HEK293 (cell line): ENCODE measurements around the gene PLEKHG3.

Experiments used
- CTCF ChIA-PET: fragments of 350-600 bp; formaldehyde crosslinking; extraction: SDS; loops from one replicate; lab custom pipeline; 2021; ENCODE audit warnings: antibody characterized with exemption; lab: Yijun Ruan, JAX
- POLR2A ChIA-PET: fragments of 300-600 bp; formaldehyde crosslinking; extraction: SDS; loops from one replicate; lab custom pipeline; 2020; ENCODE audit warnings: antibody characterized with exemption, inconsistent platforms; lab: Yijun Ruan, JAX
- H3K27ac ChIP-seq: fragments of 200-500 bp; sonication (Bioruptor generic); 2 replicates; pipeline ENCODE4 v1.5.1; 2014; ENCODE audit warnings: low read depth, low read length, control low read depth, inconsistent platforms; ENCODE audit errors: extremely low read depth
- H3K36me3 ChIP-seq, 2 experiments: fragments of 200-500 bp in 1 of 2; sonication (Bioruptor generic) in 1 of 2; 1 replicate in 1 of 2; 2 replicates in 1 of 2; pipeline ENCODE4 v1.5.1; 2014 to 2017; ENCODE audit warnings: inconsistent platforms in 2 of 2, low read length in 2 of 2; ENCODE audit not compliant: control insufficient read depth in 2 of 2, insufficient read depth in 1 of 2
- H3K4me1 ChIP-seq: fragments of 200-500 bp; sonication (Bioruptor generic); 2 replicates; pipeline ENCODE4 v1.5.1; 2014; ENCODE audit warnings: mild to moderate bottlenecking, low read length, inconsistent platforms; ENCODE audit not compliant: control insufficient read depth, insufficient read depth
- H3K4me3 ChIP-seq: 2 replicates; pipeline ENCODE4 v1.5.1; 2011; ENCODE audit warnings: low read depth, mild to moderate bottlenecking, control low read depth, low read length, moderate library complexity
- H3K9me3 ChIP-seq: fragments of 200-500 bp; sonication (Bioruptor generic); 2 replicates; pipeline ENCODE4 v1.5.1; 2014; ENCODE audit warnings: low read depth, low read length, inconsistent platforms; ENCODE audit not compliant: control insufficient read depth, insufficient read depth
- CTCF ChIP-seq: fragments of 450-650 bp; formaldehyde crosslinking; IDR thresholded peaks from 2 replicates; pipeline ENCODE4 v1.5.1; 2016; ENCODE audit warnings: missing biosample characterization, missing genetic modification characterization
- WT1 ChIP-seq: fragments of 450-650 bp; formaldehyde crosslinking; IDR thresholded peaks from 2 replicates; pipeline ENCODE4 v1.5.1; 2016; ENCODE audit warnings: missing biosample characterization, missing genetic modification characterization
- ZBTB21 ChIP-seq: fragments of 450-650 bp; formaldehyde crosslinking; IDR thresholded peaks from 2 replicates; pipeline ENCODE4 v1.5.1; 2017; ENCODE audit warnings: missing biosample characterization, missing genetic modification characterization
- ZBTB26 ChIP-seq: fragments of 450-650 bp; formaldehyde crosslinking; optimal IDR thresholded peaks from 2 replicates; pipeline ENCODE3; 2016; ENCODE audit warnings: missing biosample characterization, mild to moderate bottlenecking, missing genetic modification characterization
- ZNF175 ChIP-seq: fragments of 450-650 bp; formaldehyde crosslinking; IDR thresholded peaks from 2 replicates; pipeline ENCODE4 v1.5.1; 2016; ENCODE audit warnings: missing biosample characterization, missing genetic modification characterization
- ZNF202 ChIP-seq: fragments of 450-650 bp; formaldehyde crosslinking; IDR thresholded peaks from 2 replicates; pipeline ENCODE4 v1.5.1; 2016; ENCODE audit warnings: missing biosample characterization, missing genetic modification characterization, borderline replicate concordance
- ZNF292 ChIP-seq: fragments of 450-650 bp; formaldehyde crosslinking; IDR thresholded peaks from 2 replicates; pipeline ENCODE4 v1.5.1; 2016; ENCODE audit warnings: low read depth, missing biosample characterization, missing genetic modification characterization, borderline replicate concordance
- ZNF350 ChIP-seq: fragments of 450-650 bp; formaldehyde crosslinking; IDR thresholded peaks from 2 replicates; pipeline ENCODE4 v1.5.0; 2017; ENCODE audit warnings: missing biosample characterization, mild to moderate bottlenecking, missing genetic modification characterization
- ZNF354C ChIP-seq: fragments of 450-650 bp; formaldehyde crosslinking; IDR thresholded peaks from 2 replicates; pipeline ENCODE4 v1.5.1; 2016; ENCODE audit warnings: missing biosample characterization, missing genetic modification characterization, low read depth, borderline replicate concordance
- ZNF416 ChIP-seq: fragments of 450-650 bp; formaldehyde crosslinking; IDR thresholded peaks from 2 replicates; pipeline ENCODE4 v1.5.1; 2016; ENCODE audit warnings: missing biosample characterization, missing genetic modification characterization
- ZNF473 ChIP-seq: fragments of 450-650 bp; formaldehyde crosslinking; IDR thresholded peaks from 2 replicates; pipeline ENCODE4 v1.5.1; 2017; ENCODE audit warnings: missing biosample characterization, missing genetic modification characterization
- ZNF571 ChIP-seq: fragments of 450-650 bp; formaldehyde crosslinking; IDR thresholded peaks from 2 replicates; pipeline ENCODE4 v1.5.0; 2017; ENCODE audit warnings: missing biosample characterization, missing genetic modification characterization
- ZNF585B ChIP-seq: fragments of 450-650 bp; formaldehyde crosslinking; IDR thresholded peaks from 2 replicates; pipeline ENCODE4 v1.5.1; 2016; ENCODE audit warnings: missing biosample characterization, missing genetic modification characterization
- ZNF660 ChIP-seq: fragments of 450-650 bp; IDR thresholded peaks from 2 replicates; pipeline ENCODE4 v1.5.1; 2018; ENCODE audit warnings: missing biosample characterization, mild to moderate bottlenecking, missing genetic modification characterization
- ZNF664 ChIP-seq: fragments of 450-650 bp; formaldehyde crosslinking; IDR thresholded peaks from 2 replicates; pipeline ENCODE4 v1.5.1; 2016; ENCODE audit warnings: missing biosample characterization, missing genetic modification characterization
- ZNF830 ChIP-seq: fragments of 450-650 bp; IDR thresholded peaks from 2 replicates; pipeline ENCODE4 v1.5.0; 2018; ENCODE audit warnings: missing biosample characterization, missing genetic modification characterization, low read depth, mild to moderate bottlenecking, moderate library complexity
- ZSCAN30 ChIP-seq: fragments of 450-650 bp; IDR thresholded peaks from 2 replicates; pipeline ENCODE4 v1.5.1; 2018; ENCODE audit warnings: missing biosample characterization, mild to moderate bottlenecking, missing genetic modification characterization, moderate library complexity
- TF ChIP-seq, protein P1 (sequence below): fragments of 450-650 bp; IDR thresholded peaks from 2 replicates; pipeline ENCODE4 v1.5.1; 2018; ENCODE audit warnings: missing biosample characterization, missing genetic modification characterization
- TF ChIP-seq, protein P2 (sequence below): fragments of 450-650 bp; formaldehyde crosslinking; conservative IDR thresholded peaks from 2 replicates; pipeline ENCODE4 v1.5.1; 2016; ENCODE audit warnings: low read depth, missing biosample characterization, missing genetic modification characterization

The PLEKHG3 gene

DNA sequence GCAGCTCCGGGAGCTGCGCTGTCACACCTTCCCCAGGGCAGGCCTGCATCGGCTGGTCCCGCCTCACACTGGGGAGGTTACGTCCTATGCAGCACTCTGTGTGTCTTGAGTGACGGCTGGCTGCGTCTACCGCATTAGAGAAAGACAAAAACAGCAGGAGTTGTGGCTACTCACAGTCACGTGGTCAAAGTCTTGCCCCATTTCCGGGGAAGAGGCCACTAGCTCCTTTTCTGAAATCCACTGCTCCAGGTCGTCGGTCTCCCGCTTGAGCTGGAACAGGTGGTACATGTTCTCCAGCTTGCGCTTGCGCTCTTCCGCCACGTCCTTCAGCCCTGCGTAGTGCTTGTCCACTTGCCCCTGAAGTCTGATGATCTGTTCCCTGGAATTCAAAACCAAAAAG is 68.8 kb downstream of the PLEKHG3 start:
- no peaks in the 10 kb centered on the region for H3K4me1 ChIP-seq
- H3K4me3 ChIP-seq: no peak overlapping the region
- POLR2A ChIA-PET: no interaction called here
- H3K9me3 ChIP-seq: no peaks in the 10 kb centered on the region
- TF ChIP-seq ZNF664 (tag by site-specific recombination) (no peak), ZNF175 (tag by site-specific recombination) (no peak), ZNF292 (tag by site-specific recombination) (no peak), ZNF830 (tag by site-specific recombination) (no peak), ZNF350 (tag by site-specific recombination) (no peak), ZSCAN30 (no peak), ZBTB21 (no peak), WT1 (tag by site-specific recombination) (no peak), ZNF571 (tag by site-specific recombination) (no peak), ZNF354C (tag by site-specific recombination) (no peak), ZNF473 (tag by site-specific recombination) (no peak), ZNF660 (tag by site-specific recombination) (no peak), CTCF (tag by site-specific recombination) (no peak), ZBTB26 (tag by site-specific recombination) (no peak), ZNF416 (tag by site-specific recombination) (no peak), ZNF585B (tag by site-specific recombination) (no peak), ZNF202 (no peak)
- TF ChIP-seq, protein P1, sequence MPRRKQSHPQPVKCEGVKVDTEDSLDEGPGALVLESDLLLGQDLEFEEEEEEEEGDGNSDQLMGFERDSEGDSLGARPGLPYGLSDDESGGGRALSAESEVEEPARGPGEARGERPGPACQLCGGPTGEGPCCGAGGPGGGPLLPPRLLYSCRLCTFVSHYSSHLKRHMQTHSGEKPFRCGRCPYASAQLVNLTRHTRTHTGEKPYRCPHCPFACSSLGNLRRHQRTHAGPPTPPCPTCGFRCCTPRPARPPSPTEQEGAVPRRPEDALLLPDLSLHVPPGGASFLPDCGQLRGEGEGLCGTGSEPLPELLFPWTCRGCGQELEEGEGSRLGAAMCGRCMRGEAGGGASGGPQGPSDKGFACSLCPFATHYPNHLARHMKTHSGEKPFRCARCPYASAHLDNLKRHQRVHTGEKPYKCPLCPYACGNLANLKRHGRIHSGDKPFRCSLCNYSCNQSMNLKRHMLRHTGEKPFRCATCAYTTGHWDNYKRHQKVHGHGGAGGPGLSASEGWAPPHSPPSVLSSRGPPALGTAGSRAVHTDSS (tag by site-specific recombination): no peak
- TF ChIP-seq, protein P2, sequence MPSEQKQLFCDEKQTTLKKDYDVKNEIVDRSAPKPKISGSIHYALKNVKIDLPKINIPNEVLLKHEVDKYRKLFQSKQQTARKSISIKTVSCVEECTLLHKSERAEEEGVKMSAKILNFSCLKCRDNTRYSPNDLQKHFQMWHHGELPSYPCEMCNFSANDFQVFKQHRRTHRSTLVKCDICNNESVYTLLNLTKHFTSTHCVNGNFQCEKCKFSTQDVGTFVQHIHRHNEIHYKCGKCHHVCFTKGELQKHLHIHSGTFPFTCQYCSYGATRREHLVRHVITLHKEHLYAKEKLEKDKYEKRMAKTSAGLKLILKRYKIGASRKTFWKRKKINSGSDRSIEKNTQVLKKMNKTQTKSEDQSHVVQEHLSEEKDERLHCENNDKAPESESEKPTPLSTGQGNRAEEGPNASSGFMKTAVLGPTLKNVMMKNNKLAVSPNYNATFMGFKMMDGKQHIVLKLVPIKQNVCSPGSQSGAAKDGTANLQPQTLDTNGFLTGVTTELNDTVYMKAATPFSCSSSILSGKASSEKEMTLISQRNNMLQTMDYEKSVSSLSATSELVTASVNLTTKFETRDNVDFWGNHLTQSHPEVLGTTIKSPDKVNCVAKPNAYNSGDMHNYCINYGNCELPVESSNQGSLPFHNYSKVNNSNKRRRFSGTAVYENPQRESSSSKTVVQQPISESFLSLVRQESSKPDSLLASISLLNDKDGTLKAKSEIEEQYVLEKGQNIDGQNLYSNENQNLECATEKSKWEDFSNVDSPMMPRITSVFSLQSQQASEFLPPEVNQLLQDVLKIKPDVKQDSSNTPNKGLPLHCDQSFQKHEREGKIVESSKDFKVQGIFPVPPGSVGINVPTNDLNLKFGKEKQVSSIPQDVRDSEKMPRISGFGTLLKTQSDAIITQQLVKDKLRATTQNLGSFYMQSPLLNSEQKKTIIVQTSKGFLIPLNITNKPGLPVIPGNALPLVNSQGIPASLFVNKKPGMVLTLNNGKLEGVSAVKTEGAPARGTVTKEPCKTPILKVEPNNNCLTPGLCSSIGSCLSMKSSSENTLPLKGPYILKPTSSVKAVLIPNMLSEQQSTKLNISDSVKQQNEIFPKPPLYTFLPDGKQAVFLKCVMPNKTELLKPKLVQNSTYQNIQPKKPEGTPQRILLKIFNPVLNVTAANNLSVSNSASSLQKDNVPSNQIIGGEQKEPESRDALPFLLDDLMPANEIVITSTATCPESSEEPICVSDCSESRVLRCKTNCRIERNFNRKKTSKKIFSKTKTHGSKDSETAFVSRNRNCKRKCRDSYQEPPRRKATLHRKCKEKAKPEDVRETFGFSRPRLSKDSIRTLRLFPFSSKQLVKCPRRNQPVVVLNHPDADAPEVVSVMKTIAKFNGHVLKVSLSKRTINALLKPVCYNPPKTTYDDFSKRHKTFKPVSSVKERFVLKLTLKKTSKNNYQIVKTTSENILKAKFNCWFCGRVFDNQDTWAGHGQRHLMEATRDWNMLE (tag by site-specific recombination): no peak
- CTCF ChIA-PET: interaction anchor here (0.6 to 3.1 kb wide), 8 partner anchors 9 to 163 kb away, joined by 3 to 16 read pairs (median 4); no protein-coding TSS in a partner anchor
- no peak overlapping the region for H3K27ac ChIP-seq
- H3K36me3 ChIP-seq: peaks cover 0 to 39% of the 10 kb centered on the region in 2 experiments; a peak in 1 of 3 replicates
